Measurements from ENCODE around the gene CCDC142.

DNA sequence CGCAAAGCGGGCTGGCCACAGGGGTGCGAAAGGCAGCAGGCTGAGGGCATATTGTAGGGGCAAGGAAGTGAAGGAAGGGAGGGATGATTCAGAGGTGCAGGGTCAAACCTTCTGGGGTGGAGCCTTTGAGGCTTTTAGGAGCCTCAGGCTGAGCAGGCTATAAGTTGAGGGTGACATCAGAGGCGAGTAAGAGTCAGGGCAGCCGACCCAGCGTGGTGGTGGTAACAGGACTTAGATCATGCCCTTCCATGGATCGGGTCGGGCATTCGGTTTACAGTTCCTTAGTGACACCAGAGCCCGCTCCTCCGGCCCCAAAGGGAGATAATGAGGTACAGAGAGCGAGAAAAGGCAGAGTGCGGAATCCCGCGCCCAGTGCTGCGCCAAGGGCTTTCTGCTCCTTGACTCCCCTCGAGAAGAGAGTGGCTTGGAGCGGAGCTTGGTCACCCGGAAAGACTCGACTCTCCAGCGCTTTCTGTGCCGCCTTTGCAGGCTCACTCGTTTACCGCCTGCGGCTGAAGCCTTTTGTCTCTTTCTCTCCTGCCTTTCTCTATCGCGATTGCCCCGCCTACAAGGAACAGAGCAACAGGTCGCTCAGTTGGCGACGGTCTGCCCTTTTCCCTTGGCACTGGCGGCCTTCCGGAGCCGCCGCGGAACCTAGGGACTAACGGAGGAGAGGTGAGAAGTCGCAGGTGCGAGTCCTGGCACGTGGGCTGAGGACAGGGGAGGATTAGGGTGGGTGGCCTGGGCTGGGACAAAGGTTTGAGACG lies 15.9 kb upstream of the CCDC142 start:
- TF ChIP-seq, protein P1, sequence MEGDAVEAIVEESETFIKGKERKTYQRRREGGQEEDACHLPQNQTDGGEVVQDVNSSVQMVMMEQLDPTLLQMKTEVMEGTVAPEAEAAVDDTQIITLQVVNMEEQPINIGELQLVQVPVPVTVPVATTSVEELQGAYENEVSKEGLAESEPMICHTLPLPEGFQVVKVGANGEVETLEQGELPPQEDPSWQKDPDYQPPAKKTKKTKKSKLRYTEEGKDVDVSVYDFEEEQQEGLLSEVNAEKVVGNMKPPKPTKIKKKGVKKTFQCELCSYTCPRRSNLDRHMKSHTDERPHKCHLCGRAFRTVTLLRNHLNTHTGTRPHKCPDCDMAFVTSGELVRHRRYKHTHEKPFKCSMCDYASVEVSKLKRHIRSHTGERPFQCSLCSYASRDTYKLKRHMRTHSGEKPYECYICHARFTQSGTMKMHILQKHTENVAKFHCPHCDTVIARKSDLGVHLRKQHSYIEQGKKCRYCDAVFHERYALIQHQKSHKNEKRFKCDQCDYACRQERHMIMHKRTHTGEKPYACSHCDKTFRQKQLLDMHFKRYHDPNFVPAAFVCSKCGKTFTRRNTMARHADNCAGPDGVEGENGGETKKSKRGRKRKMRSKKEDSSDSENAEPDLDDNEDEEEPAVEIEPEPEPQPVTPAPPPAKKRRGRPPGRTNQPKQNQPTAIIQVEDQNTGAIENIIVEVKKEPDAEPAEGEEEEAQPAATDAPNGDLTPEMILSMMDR (IDR thresholded peaks at IDR 0.05): no peak
- TF ChIP-seq POLR2A (IDR thresholded peaks at IDR 0.05): no peak
